ENCODE data around the gene GATM.
"Not testable (repeated sequence)": the region's sequence is repeated elsewhere in the genome, so short reads cannot be mapped to it uniquely, and the experiment has no call there.

- not testable (repeated sequence) for TF ChIP-seq CTCF, POLR2A (IDR thresholded peaks at IDR 0.05)
Measured at GRCh38 chr15:45370042-45370441, 8.3 kb downstream of the GATM start.

All from esophagus squamous epithelium (tissue), 4 donors.